ENCODE results near the gene DUSP28.

DNA sequence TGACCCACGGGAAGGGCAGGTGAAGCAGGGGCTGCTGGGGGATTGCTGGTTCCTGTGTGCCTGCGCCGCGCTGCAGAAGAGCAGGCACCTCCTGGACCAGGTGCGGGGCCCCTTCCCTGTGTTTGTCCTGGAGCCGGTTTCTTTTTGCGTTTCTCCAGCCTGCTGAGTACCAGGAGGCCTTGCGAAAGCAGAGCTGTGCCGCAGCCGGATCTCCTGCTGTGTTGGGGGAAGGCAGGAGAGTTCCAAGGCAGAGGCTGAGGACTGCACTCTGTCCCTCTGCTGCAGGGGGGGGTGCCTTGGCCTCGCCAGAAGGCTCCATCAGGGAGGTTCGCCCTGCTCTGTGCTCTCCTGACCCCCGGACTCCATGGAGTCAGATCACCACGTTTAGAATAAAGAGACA, 29.2 kb downstream of the DUSP28 start:
- no peak for TF ChIP-seq CTCF (conservative IDR thresholded peaks at IDR 0.05; ENCODE audit: low read depth in 2 of 2)
- no peak for TF ChIP-seq POLR2AphosphoS5 (IDR thresholded peaks at IDR 0.05; ENCODE audit: low read depth)

Data from GM23338 (cell line).